HUES48 (cell line): Measurements from ENCODE around the gene TAF3.
A peak's percentile ranks its signal among the peaks of the same experiment; 100 is the strongest.
"Not testable (repeated sequence)": the region's sequence is repeated elsewhere in the genome, so short reads cannot be mapped to it uniquely, and the experiment has no call there.

Source experiments
- H3K27ac ChIP-seq: one replicate; pipeline ENCODE4 v1.7.0; 2013; ENCODE audit warnings: low read depth, low read length, inconsistent platforms
- H3K27me3 ChIP-seq: 2 replicates; pipeline ENCODE4 v1.6.1; 2013; ENCODE audit warnings: mild to moderate bottlenecking, low read length; ENCODE audit not compliant: control insufficient read depth, insufficient read depth
- H3K36me3 ChIP-seq: 2 replicates; pipeline ENCODE4 v1.6.1; 2013; ENCODE audit warnings: low read length; ENCODE audit not compliant: control insufficient read depth, insufficient read depth
- H3K4me1 ChIP-seq: 2 replicates; pipeline ENCODE4 v1.6.1; 2013; ENCODE audit warnings: mild to moderate bottlenecking, low read length; ENCODE audit not compliant: control insufficient read depth, insufficient read depth
- H3K4me3 ChIP-seq: 2 replicates; pipeline ENCODE4 v1.5.1; 2013; ENCODE audit warnings: mild to moderate bottlenecking, low read depth, low read length
- H3K9ac ChIP-seq: 2 replicates; pipeline ENCODE4 v1.6.1; 2013; ENCODE audit warnings: mild to moderate bottlenecking, low read depth, low read length, moderate library complexity
- H3K9me3 ChIP-seq: 2 replicates; pipeline ENCODE4 v1.6.1; 2013; ENCODE audit warnings: low read length; ENCODE audit not compliant: control insufficient read depth, insufficient read depth

The TAF3 gene, protein sequence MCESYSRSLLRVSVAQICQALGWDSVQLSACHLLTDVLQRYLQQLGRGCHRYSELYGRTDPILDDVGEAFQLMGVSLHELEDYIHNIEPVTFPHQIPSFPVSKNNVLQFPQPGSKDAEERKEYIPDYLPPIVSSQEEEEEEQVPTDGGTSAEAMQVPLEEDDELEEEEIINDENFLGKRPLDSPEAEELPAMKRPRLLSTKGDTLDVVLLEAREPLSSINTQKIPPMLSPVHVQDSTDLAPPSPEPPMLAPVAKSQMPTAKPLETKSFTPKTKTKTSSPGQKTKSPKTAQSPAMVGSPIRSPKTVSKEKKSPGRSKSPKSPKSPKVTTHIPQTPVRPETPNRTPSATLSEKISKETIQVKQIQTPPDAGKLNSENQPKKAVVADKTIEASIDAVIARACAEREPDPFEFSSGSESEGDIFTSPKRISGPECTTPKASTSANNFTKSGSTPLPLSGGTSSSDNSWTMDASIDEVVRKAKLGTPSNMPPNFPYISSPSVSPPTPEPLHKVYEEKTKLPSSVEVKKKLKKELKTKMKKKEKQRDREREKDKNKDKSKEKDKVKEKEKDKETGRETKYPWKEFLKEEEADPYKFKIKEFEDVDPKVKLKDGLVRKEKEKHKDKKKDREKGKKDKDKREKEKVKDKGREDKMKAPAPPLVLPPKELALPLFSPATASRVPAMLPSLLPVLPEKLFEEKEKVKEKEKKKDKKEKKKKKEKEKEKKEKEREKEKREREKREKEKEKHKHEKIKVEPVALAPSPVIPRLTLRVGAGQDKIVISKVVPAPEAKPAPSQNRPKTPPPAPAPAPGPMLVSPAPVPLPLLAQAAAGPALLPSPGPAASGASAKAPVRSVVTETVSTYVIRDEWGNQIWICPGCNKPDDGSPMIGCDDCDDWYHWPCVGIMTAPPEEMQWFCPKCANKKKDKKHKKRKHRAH

DNA sequence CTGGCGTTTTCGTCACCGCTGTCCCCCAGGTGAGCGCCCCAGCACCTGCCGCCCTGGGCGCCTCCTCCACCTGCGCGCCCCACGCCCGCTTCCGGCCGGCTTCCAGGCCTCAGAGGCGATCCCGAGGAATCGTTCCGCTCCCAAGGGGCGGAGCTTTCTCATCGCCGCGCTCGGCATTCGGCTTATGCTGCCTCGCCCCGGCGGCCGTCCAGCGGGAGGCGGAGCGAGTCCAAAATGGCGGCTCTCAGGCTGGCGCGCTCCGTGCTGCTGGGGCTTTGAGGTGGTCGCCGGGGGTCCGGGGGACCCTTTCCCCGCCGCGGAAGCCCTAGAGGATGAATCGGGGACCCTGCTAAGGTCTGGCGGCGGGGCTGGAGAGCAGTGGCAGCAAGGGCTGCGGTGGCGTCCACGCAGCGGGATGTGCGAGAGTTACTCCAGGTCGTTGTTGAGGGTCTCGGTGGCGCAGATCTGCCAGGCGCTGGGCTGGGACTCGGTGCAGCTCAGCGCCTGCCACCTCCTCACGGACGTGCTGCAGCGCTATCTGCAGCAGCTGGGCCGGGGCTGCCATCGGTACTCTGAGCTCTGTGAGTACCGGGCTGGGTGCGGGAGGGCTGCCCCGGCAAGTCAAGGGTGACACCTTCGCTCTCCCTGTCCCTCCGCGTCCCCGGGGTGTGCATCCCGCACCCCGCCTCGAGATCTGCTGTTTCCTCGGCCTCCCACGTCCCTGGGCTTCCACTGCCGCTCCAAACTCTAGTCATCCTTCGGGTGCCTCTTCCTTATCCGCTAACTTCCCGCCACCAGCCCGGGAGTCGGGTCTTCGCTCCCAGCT lies at the start of gene TAF3:
TSS of gene TAF3 (plus strand) at position 211 of the 826 bp plus-strand sequence. CDS start at position 416, 205 bp downstream.
- H3K27ac ChIP-seq: peak within 1 kb of the TSS; percentile 46
- peak within 1 kb of the TSS; percentile 95 for H3K4me3 ChIP-seq
- H3K36me3 ChIP-seq: peaks cover 8% of the 10 kb centered on the region; the same call in 1 of the 2 replicates
- peak within 1 kb of the TSS; percentile 87 for H3K9ac ChIP-seq
- peaks cover 12% of the 10 kb centered on the region for H3K4me1 ChIP-seq
- H3K9me3 ChIP-seq: no peaks in the 10 kb centered on the region
- no peaks in the 10 kb centered on the region; the same call in 1 of the 2 replicates for H3K27me3 ChIP-seq

DNA sequence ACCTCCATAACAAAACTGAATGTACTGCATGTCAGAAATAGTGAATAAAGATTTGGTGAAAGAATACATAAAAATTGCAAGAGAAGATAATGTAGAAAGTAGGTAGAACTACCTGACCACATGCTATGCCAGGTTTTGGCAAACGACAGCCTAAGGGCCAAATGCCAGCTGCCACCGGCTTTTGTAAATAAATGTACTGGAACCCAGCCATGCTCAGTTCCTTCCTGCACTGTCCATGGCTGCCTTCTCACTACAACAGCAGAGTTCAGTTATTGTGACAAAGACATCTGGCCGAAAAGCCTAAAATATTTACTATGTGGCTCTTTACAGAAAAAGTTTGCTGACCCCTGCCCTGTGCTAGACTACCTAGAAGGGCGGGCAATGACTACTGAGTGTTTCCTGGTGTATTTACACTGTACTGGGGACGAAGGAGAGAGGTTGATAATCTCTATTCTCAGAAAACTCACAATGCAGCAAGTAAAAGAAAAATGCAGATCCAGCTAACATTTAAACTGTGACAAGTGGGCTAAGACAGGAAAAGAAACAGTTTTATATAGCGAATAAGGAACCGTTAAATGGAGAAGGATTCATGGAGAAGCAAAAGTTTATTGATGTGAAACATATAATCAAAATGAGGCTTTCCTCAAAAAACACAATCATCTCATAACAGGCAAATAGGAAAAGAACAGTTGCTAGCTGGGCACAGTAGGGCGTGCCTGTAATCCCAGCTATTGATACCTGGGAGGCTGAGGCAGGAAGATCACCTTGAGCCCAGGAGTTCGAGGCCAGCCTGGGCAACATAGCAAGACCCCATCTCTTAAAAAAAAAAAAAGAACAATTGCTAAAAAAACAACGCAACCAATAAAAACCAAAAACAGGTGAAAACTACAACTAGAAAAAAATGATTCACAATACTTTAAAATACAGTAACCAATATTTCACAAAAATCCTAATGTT lies 44.2 kb upstream of the TAF3 start:
- Histone ChIP-seq H3K9me3 (no peaks in the 10 kb centered on the region), H3K4me3 (no peak overlapping the region), H3K36me3 (peaks cover 78% of the 10 kb centered on the region), H3K27me3 (no peaks in the 10 kb centered on the region), H3K9ac (no peak overlapping the region), H3K4me1 (no peaks in the 10 kb centered on the region), H3K27ac (no peak overlapping the region)

DNA sequence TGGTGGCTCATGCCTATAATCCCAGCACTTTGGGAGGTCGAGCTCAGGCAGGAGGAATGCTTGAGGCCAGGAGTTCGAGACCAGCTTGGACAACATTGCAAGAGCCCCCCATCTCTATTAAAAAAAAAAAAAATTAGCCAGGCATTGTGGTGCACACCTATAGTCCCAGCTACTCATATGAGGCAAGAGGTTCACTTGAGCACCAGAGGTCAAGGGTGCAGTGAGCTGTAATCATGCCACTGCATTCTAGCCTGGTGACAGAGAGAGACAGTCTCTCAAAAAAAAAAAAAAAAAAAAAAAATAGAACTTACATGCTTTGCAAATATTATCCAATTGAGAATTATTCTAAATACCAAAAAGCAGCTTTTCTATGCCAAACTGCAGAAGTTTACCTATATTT lies 41.5 kb upstream of the TAF3 start:
- Histone ChIP-seq H3K4me3 (no peak overlapping the region), H3K4me1 (no peaks in the 10 kb centered on the region), H3K27ac (no peak overlapping the region), H3K36me3 (peaks cover 77% of the 10 kb centered on the region), H3K27me3 (no peaks in the 10 kb centered on the region), H3K9ac (no peak overlapping the region), H3K9me3 (no peaks in the 10 kb centered on the region)

DNA sequence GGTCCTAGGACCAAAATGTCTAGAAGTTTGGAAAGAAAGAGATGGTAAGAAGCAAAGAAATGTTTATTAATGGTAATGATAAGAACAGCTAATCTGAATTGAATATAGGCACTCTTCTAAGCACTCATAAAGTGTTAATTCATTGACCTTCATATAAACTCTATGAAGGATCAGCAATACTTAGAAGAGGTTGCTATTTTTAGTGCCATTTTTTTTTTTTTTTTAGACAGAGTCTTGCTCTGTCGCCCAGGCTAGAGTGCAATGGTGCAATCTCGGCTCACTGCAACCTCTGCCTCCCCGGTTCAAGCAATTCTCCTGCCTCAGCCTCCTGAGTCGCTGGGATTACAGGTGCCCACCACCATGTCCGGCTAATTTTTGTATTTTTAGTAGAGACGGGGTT lies 36.1 kb upstream of the TAF3 start:
- not testable (repeated sequence) for H3K4me3 ChIP-seq, H3K27me3 ChIP-seq, H3K4me1 ChIP-seq, H3K9me3 ChIP-seq, H3K27ac ChIP-seq, H3K9ac ChIP-seq
- H3K36me3 ChIP-seq: peaks cover 45% of the 10 kb centered on the region

DNA sequence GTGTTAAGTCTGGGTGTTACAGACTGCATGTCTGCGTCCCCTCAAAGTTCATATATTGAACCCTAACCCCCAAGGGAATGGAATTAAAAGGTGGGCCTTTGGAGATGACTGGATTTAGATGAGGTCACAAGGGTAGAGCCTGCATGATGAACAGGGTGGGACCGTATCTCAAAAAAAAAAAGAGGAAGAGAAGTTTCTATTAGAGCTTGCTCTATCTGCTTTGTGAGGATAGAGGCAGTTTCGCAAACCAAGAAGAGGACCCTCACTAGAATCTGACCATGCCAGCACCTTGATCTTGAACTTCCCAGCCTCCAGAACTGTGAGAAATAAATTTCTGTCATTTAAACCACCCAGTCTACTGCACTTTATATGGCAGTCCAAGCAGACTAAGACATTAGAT lies 31.9 kb upstream of the TAF3 start:
- Histone ChIP-seq H3K9me3 (no peaks in the 10 kb centered on the region), H3K27ac (no peak overlapping the region), H3K36me3 (peaks cover 13% of the 10 kb centered on the region), H3K9ac (no peak overlapping the region; the same call in 1 of the 2 replicates), H3K4me1 (peaks cover 16% of the 10 kb centered on the region; the same call in 1 of the 2 replicates), H3K27me3 (no peaks in the 10 kb centered on the region), H3K4me3 (peak overlapping the region; percentile 99)

DNA sequence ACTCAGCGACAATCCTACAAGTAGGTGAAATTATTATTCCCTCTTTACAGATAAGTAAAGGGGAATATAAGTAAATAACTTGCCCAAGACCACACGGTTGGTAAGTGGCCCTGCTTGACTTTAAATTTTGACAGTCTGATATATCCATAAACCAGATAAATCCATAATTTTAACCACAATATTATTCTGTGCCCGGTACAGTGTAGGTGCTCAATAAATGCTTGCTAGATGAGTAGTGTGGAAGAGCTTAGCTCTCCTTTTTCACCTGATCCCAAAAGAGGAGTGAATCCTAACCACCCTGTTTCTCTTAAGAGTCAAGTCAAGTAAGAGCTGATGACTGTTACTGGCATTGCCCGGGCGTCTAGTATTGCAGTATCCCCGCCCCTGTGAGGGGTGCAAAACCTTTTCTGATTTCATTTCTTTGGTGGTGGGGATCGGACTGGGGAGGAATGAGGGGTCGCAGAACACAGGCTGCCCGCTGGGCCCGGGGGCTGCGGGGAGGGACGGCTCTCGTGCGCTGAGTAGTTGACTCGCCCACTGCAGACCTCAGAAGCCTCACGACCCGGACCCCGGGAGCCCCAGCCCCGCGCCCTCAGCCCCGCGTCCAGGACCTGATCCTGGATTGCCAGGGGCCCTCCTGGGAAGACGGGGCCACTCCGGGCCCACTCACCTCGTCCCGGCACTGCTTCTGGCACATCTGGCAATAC lies 31.0 kb upstream of the TAF3 start:
- Histone ChIP-seq H3K9me3 (no peaks in the 10 kb centered on the region), H3K4me1 (peaks cover 16% of the 10 kb centered on the region; the same call in 1 of the 2 replicates), H3K27ac (peak overlapping the region; percentile 66), H3K9ac (peak overlapping the region; percentile 87), H3K27me3 (no peaks in the 10 kb centered on the region), H3K4me3 (peak overlapping the region; percentile 99), H3K36me3 (peaks cover 14% of the 10 kb centered on the region)

DNA sequence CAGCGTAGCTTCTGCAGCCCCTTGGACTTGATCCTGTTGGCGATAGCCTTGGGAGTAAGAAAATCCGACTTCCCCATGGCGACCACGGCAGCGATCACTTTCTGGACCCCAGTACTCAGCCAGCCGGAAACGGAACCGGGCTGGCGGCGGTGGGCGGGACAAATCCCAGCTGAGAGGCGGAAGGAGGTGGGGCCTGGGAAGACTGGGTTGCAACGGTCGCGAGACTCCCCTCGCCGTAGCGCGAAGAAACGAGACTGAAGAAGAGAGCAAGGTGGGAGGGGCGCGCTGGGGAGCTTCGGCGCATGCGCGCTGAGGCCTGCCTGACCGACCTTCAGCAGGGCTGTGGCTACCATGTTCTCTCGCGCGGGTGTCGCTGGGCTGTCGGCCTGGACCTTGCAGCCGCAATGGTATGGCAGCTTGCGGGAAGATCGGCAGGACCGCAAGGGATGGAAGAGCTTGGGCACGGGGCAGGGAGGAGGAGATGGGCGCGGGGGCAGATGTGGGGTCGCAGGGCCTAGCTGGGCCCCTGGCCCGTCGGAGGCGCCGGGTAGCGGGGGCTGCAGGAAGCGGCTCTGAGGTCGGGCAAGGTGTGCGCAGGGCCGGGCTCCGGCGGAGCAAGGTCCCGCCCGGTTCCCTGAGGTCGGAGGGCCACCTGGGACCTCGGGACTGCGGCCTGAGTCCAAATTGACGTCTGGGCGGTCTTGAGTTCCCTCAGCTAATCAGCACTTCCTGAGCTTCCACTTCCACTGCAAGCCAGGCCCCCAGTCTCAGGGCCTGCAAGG lies 30.3 kb upstream of the TAF3 start, which contains the start of the genes ATP5F1C and KIN:
TSS of gene ATP5F1C (plus strand) at position 321 of the 782 bp plus-strand sequence. CDS start at position 352, 31 bp downstream.
TSS of gene KIN (minus strand) at position 137 of the 782 bp plus-strand sequence. CDS start at position 77, 60 bp downstream.
- Histone ChIP-seq H3K36me3 (peaks cover 18% of the 10 kb centered on the region), H3K9me3 (no peaks in the 10 kb centered on the region), H3K27me3 (no peaks in the 10 kb centered on the region), H3K4me1 (peaks cover 16% of the 10 kb centered on the region; the same call in 1 of the 2 replicates), H3K27ac (peak within 1 kb of the TSS; percentile 70), H3K9ac (peak within 1 kb of the TSS; percentile 87), H3K4me3 (peak within 1 kb of the TSS; percentile 99)

DNA sequence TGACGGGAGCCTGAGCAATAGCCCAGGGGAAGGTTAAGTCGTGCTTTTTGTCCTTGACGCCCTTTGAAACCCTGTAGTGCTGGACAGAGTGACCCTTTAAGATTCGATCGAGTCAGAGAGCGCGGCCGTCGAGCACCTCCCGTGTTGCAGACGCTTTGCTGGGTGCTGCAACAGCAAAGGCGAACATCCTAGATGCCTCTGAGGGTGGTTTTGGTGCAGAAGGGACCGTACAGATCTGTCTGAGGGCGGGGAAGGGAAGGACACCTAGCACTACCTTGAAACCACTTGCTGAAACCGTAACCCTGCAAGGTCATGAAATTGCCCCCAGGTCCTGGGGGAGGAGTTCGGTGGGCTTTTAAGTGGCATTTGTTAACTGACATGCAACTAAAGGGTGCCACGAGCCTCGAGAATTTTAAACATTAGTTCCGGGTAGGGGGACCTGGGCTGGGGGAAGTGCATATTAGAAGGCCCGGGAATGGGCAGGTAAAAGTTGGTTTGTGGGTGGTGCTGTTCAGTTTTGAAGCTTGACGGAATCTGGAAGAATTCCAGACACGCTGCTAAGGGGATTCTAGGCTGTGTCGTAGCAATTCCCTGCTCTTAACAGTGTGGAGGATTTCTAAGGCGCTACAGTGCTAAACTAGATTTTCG lies 29.5 kb upstream of the TAF3 start:
- Histone ChIP-seq H3K9ac (peak overlapping the region; percentile 86), H3K4me3 (peak overlapping the region; percentile 99), H3K27me3 (no peaks in the 10 kb centered on the region), H3K4me1 (peaks cover 16% of the 10 kb centered on the region; the same call in 1 of the 2 replicates), H3K27ac (peak overlapping the region; percentile 70), H3K36me3 (peaks cover 18% of the 10 kb centered on the region), H3K9me3 (no peaks in the 10 kb centered on the region)
